WERI-Rb-1 (cell line): Measurements from ENCODE around the gene ZNF174.

ENCODE experiments used
- DNase-seq: peaks from one replicate; pipeline ENCODE4 v3.0.0-alpha.2; 2020
- H3K27ac ChIP-seq: fragments of 250-450 bp; sonication (Bioruptor Pico); 2 replicates; pipeline ENCODE4 v1.5.1; 2020; ENCODE audit warnings: mild to moderate bottlenecking, moderate library complexity
- H3K27me3 ChIP-seq: fragments of 250-450 bp; sonication (Bioruptor Pico); 2 replicates; pipeline ENCODE4 v1.5.1; 2021; ENCODE audit warnings: mild to moderate bottlenecking, low read depth, moderate library complexity; ENCODE audit not compliant: insufficient read depth, severe bottlenecking
- H3K36me3 ChIP-seq: fragments of 250-450 bp; sonication (Bioruptor Pico); 2 replicates; pipeline ENCODE4 v1.5.1; 2020; ENCODE audit warnings: mild to moderate bottlenecking, moderate library complexity
- H3K4me3 ChIP-seq: 2 replicates; pipeline ENCODE4 v1.5.1; 2011; ENCODE audit warnings: low read depth, mild to moderate bottlenecking, control low read depth, low read length
- H3K9me3 ChIP-seq: fragments of 250-450 bp; sonication (Bioruptor Pico); 2 replicates; pipeline ENCODE4 v1.5.1; 2021; ENCODE audit warnings: mild to moderate bottlenecking, moderate library complexity; ENCODE audit not compliant: severe bottlenecking
- TF ChIP-seq, protein P1 (sequence below): IDR thresholded peaks from 2 replicates; pipeline ENCODE4 v1.5.1; 2011; ENCODE audit warnings: low read depth, mild to moderate bottlenecking, control low read depth, inconsistent platforms, low read length

The ZNF174 gene

DNA sequence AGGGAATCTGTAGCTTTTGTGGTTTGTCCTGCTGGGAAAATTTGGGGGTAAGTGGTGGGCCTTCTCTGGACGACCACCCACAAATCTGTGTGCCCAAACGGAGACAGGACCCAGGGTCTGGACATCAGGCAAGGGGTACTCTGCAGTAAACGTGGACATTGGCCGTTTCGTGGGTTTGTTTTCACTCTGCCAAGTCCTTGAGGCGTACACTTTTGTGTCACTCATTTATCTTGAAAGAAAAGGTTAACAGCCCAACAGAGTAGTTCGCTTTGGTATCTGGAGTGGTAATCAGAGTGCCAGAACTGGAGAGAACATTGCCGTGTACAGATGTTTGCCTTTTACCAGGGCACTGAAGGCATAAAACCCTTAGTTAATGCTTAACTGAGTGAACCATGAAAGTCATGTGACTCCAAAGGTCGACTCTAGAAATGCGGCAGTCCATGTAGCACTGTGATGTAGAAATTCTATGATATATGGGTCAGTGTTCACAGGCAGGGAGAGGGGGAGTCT, 57.9 kb downstream of the ZNF174 start:
- peak overlapping the region; percentile 88 for H3K4me3 ChIP-seq
- DNase-seq: no peak

More for the DNA sequence above, 57.9 kb downstream of the ZNF174 start:
- Histone ChIP-seq H3K27ac (no peak overlapping the region), H3K36me3 (peaks cover 8% of the 10 kb centered on the region), H3K9me3 (no peaks in the 10 kb centered on the region), H3K27me3 (no peaks in the 10 kb centered on the region)
- TF ChIP-seq, protein P1, sequence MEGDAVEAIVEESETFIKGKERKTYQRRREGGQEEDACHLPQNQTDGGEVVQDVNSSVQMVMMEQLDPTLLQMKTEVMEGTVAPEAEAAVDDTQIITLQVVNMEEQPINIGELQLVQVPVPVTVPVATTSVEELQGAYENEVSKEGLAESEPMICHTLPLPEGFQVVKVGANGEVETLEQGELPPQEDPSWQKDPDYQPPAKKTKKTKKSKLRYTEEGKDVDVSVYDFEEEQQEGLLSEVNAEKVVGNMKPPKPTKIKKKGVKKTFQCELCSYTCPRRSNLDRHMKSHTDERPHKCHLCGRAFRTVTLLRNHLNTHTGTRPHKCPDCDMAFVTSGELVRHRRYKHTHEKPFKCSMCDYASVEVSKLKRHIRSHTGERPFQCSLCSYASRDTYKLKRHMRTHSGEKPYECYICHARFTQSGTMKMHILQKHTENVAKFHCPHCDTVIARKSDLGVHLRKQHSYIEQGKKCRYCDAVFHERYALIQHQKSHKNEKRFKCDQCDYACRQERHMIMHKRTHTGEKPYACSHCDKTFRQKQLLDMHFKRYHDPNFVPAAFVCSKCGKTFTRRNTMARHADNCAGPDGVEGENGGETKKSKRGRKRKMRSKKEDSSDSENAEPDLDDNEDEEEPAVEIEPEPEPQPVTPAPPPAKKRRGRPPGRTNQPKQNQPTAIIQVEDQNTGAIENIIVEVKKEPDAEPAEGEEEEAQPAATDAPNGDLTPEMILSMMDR: no peak
